H9 (cell line): ENCODE results near the gene CDH23. TPM values are rescaled to one million over a fixed set of nuclear protein-coding genes. Genes with fewer than 3 reads are reported as not detected.

ENCODE experiments used
- DNase-seq: peaks from one replicate; pipeline ENCODE4 v3.0.0-alpha.2; 2017
- H2AFZ ChIP-seq: one replicate; pipeline ENCODE4 v1.6.1; 2013; ENCODE audit warnings: mild to moderate bottlenecking, low read length, control low read depth, moderate library complexity
- H2AK5ac ChIP-seq: 2 replicates; pipeline ENCODE4 v1.6.1; 2013; ENCODE audit warnings: low read length, control low read depth, mixed read lengths; ENCODE audit not compliant: insufficient read length
- H2BK120ac ChIP-seq: one replicate; pipeline ENCODE4 v1.6.1; 2013; ENCODE audit warnings: low read depth, mild to moderate bottlenecking, low read length, control low read depth, inconsistent platforms; ENCODE audit not compliant: poor library complexity, severe bottlenecking
- H2BK12ac ChIP-seq: 2 replicates; pipeline ENCODE4 v1.6.1; 2013; ENCODE audit warnings: low read length, control low read depth, mixed read lengths, low read depth; ENCODE audit not compliant: insufficient read length
- H2BK15ac ChIP-seq: 2 replicates; pipeline ENCODE4 v1.6.1; 2013; ENCODE audit warnings: low read depth, low read length, control low read depth
- H2BK20ac ChIP-seq: one replicate; pipeline ENCODE4 v1.6.1; 2013; ENCODE audit warnings: low read depth, mild to moderate bottlenecking, low read length, control low read depth, inconsistent platforms; ENCODE audit not compliant: poor library complexity, severe bottlenecking
- H2BK5ac ChIP-seq: 2 replicates; pipeline ENCODE4 v1.6.1; 2013; ENCODE audit warnings: low read length, control low read depth, mixed read lengths; ENCODE audit not compliant: insufficient read length
- H3K14ac ChIP-seq: 2 replicates; pipeline ENCODE4 v1.6.1; 2013; ENCODE audit warnings: low read length, control low read depth; ENCODE audit not compliant: insufficient read depth
- H3K18ac ChIP-seq: 2 replicates; pipeline ENCODE4 v1.6.1; 2013; ENCODE audit warnings: low read depth, mild to moderate bottlenecking, mixed read lengths, low read length, control low read depth; ENCODE audit not compliant: insufficient read length
- H3K23ac ChIP-seq: 2 replicates; pipeline ENCODE4 v1.6.1; 2013; ENCODE audit warnings: low read length, control low read depth, mixed read lengths, low read depth; ENCODE audit not compliant: insufficient read length
- H3K23me2 ChIP-seq: 2 replicates; pipeline ENCODE4 v1.6.1; 2013; ENCODE audit warnings: low read depth, mild to moderate bottlenecking, mixed read lengths, low read length, control low read depth; ENCODE audit not compliant: insufficient read length, poor library complexity, severe bottlenecking
- H3K27ac ChIP-seq: 2 replicates; pipeline ENCODE4 v1.5.1; 2013; ENCODE audit warnings: low read length, control low read depth, mixed read lengths, low read depth; ENCODE audit not compliant: insufficient read length
- H3K27me3 ChIP-seq: 2 replicates; pipeline ENCODE4 v1.6.1; 2013; ENCODE audit warnings: low read length, control low read depth, inconsistent platforms; ENCODE audit not compliant: insufficient read depth
- H3K4ac ChIP-seq: 2 replicates; pipeline ENCODE4 v1.6.1; 2013; ENCODE audit warnings: low read depth, mild to moderate bottlenecking, control low read depth, inconsistent platforms, low read length, moderate library complexity
- H3K4me1 ChIP-seq: 2 replicates; pipeline ENCODE4 v1.6.1; 2013; ENCODE audit warnings: low read length, control low read depth, inconsistent platforms; ENCODE audit not compliant: insufficient read depth
- H3K4me2 ChIP-seq: 2 replicates; pipeline ENCODE4 v1.6.1; 2013; ENCODE audit warnings: low read length, control low read depth, mixed read lengths; ENCODE audit not compliant: insufficient read length, insufficient read depth
- H3K56ac ChIP-seq: 2 replicates; pipeline ENCODE4 v1.6.1; 2013; ENCODE audit warnings: low read depth, mild to moderate bottlenecking, mixed read lengths, low read length, control low read depth; ENCODE audit not compliant: insufficient read length
- H3K79me1 ChIP-seq: 2 replicates; pipeline ENCODE4 v1.6.1; 2013; ENCODE audit warnings: low read depth, mild to moderate bottlenecking, moderate library complexity, low read length, control low read depth, inconsistent platforms; ENCODE audit not compliant: insufficient read depth, poor library complexity, severe bottlenecking
- H3K79me2 ChIP-seq: 2 replicates; pipeline ENCODE4 v1.6.1; 2013; ENCODE audit warnings: low read length, control low read depth, inconsistent platforms; ENCODE audit not compliant: insufficient read depth
- H3K9ac ChIP-seq: 2 replicates; pipeline ENCODE4 v1.6.1; 2013; ENCODE audit warnings: low read length, control low read depth, mixed read lengths; ENCODE audit not compliant: insufficient read length; ENCODE audit errors: extremely low read depth
- H3K9me3 ChIP-seq: one replicate; pipeline ENCODE4 v1.6.1; 2013; ENCODE audit warnings: low read depth, low read length, inconsistent platforms; ENCODE audit not compliant: control insufficient read depth
- H3T11ph ChIP-seq: one replicate; pipeline ENCODE4 v1.6.1; 2013; ENCODE audit warnings: mild to moderate bottlenecking, low read length, control low read depth, inconsistent platforms
- H4K20me1 ChIP-seq: one replicate; pipeline ENCODE4 v1.6.1; 2013; ENCODE audit not compliant: control insufficient read depth, insufficient read length, insufficient read depth
- H4K5ac ChIP-seq: 2 replicates; pipeline ENCODE4 v1.6.1; 2013; ENCODE audit warnings: low read depth, mild to moderate bottlenecking, mixed read lengths, low read length, control low read depth; ENCODE audit not compliant: insufficient read length
- H4K8ac ChIP-seq: replicated peaks from 2 replicates; pipeline ENCODE4 v1.6.1; 2013; ENCODE audit warnings: low read length, control low read depth, mixed read lengths, low read depth; ENCODE audit not compliant: insufficient read length
- H4K91ac ChIP-seq: 2 replicates; pipeline ENCODE4 v1.6.1; 2013; ENCODE audit warnings: low read depth, mild to moderate bottlenecking, moderate library complexity, mixed read lengths, low read length, control low read depth; ENCODE audit not compliant: insufficient read length
- H3K27ac Mint-ChIP-seq, 3 experiments: 2 replicates in 2 of 3; 3 replicates in 1 of 3; pipeline ENCODE4 v1.8.0; 2020 to 2021; ENCODE audit warnings: mixed read lengths in 3 of 3, mild to moderate bottlenecking in 1 of 3, moderate library complexity in 1 of 3
- H3K27me3 Mint-ChIP-seq: 2 replicates; pipeline ENCODE4 v1.8.0; 2021; ENCODE audit warnings: low read depth, mild to moderate bottlenecking, moderate library complexity, mixed read lengths
- H3K36me3 Mint-ChIP-seq, 3 experiments: 2 replicates in 2 of 3; 3 replicates in 1 of 3; pipeline ENCODE4 v1.8.0; 2020 to 2021; ENCODE audit warnings: low read depth in 3 of 3, mixed read lengths in 3 of 3; ENCODE audit not compliant: insufficient read depth in 1 of 3
- H3K4me1 Mint-ChIP-seq, 2 experiments: 2 replicates each; pipeline ENCODE4 v1.8.0; 2020; ENCODE audit warnings: mixed read lengths in 2 of 2
- H3K4me3 Mint-ChIP-seq, 2 experiments: 2 replicates in 1 of 2; 3 replicates in 1 of 2; pipeline ENCODE4 v1.8.0; 2020 to 2021; ENCODE audit warnings: mild to moderate bottlenecking in 2 of 2, mixed read lengths in 2 of 2, moderate library complexity in 1 of 2
- H3K9me3 Mint-ChIP-seq, 2 experiments: 2 replicates in 1 of 2; 3 replicates in 1 of 2; pipeline ENCODE4 v1.8.0; 2020; ENCODE audit warnings: mild to moderate bottlenecking in 2 of 2, mixed read lengths in 2 of 2, moderate library complexity in 1 of 2
- WGBS: extraction: QIAGEN DNeasy Blood & Tissue Kit; methylation state at CpG from one replicate; pipeline ENCODE4 v1.1.7; 2013; ENCODE audit warnings: missing lambda C conversion rate, low lambda C conversion rate, mixed read lengths; ENCODE audit not compliant: insufficient read length; ENCODE audit errors: extremely low coverage; 5-methylcytosine and 5-hydroxymethylcytosine counted together
- total RNA-seq: library from RNA; stranded (reverse); gene quantifications from 2 replicates; pipeline ENCODE4 v1.2.1, GENCODE V29; 2021
- TF ChIP-seq, protein P1 (sequence below): fragments of 200-600 bp; sonication (generic); conservative IDR thresholded peaks from 3 replicates; pipeline ENCODE4 v1.8.0; 2021; ENCODE audit warnings: antibody characterized with exemption, mild to moderate bottlenecking

The CDH23 gene
- total RNA-seq, 1 experiment from 2014 or later: 2.1 TPM

DNA sequence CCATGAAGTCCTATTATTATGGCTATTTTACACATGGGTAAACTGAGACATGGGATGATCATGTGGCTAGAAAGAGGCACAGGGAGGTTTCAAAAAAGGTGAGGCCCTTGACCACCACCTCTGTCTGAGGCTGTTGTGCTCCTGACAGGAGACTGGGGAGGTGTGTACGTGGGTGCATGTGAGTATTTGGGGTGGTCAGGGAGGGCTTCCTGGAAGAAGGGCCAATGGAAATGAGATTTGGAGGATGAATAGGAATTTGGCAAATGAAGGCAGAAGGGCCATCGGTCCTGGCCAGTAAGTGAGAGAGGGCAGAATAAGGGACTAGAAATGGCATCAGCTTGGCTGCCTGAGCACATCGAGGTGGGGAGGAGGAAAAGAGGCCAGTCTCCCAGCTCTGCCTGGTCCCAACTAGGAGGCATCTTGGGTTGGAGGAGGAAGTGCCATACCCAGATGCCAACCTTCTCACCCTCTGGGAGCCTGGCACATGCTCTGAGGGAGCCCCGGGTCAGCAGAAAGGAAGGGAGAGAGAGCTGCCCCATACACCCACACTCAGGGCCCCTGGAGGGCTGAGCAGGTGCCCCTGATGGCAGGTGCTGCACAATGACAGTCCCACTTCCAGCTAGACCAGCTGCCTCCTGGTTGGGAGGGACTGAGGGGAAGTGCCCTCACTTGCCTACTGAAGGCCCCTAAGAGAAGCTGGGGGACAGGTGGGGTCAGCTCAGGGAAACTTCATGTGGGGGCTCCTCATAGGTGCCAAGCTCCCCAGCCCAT, 47.7 kb downstream of the CDH23 start:
- H3K4ac ChIP-seq: no peak overlapping the region
- no peak overlapping the region for H2BK15ac ChIP-seq
- no peaks in the 10 kb centered on the region; a peak in 1 of 7 replicates for H3K36me3 Mint-ChIP-seq
- no peak overlapping the region for H2BK12ac ChIP-seq
- no peak overlapping the region for H3K14ac ChIP-seq
- TF ChIP-seq, protein P1, sequence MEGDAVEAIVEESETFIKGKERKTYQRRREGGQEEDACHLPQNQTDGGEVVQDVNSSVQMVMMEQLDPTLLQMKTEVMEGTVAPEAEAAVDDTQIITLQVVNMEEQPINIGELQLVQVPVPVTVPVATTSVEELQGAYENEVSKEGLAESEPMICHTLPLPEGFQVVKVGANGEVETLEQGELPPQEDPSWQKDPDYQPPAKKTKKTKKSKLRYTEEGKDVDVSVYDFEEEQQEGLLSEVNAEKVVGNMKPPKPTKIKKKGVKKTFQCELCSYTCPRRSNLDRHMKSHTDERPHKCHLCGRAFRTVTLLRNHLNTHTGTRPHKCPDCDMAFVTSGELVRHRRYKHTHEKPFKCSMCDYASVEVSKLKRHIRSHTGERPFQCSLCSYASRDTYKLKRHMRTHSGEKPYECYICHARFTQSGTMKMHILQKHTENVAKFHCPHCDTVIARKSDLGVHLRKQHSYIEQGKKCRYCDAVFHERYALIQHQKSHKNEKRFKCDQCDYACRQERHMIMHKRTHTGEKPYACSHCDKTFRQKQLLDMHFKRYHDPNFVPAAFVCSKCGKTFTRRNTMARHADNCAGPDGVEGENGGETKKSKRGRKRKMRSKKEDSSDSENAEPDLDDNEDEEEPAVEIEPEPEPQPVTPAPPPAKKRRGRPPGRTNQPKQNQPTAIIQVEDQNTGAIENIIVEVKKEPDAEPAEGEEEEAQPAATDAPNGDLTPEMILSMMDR: no peak
- no peak overlapping the region for H3K18ac ChIP-seq
- no peak overlapping the region for H4K5ac ChIP-seq
- H2AK5ac ChIP-seq: no peak overlapping the region
- no peak overlapping the region for H4K91ac ChIP-seq
- no peak overlapping the region for H2AFZ ChIP-seq
- H3K23me2 ChIP-seq: no peaks in the 10 kb centered on the region
- no peak overlapping the region for H3K9ac ChIP-seq
- H3K79me2 ChIP-seq: no peaks in the 10 kb centered on the region
- H3K4me1 Mint-ChIP-seq: peaks cover 4 to 22% of the 10 kb centered on the region in 2 experiments; a peak in 3 of 4 replicates
- DNase-seq: no peak
- no CpG with 5 or more reads among the region's 4 CpGs for WGBS
- H3K4me3 Mint-ChIP-seq: no peak overlapping the region
- H3K9me3 Mint-ChIP-seq: no peaks in the 10 kb centered on the region
- no peak overlapping the region for H3K23ac ChIP-seq
- no peaks in the 10 kb centered on the region for H3K4me1 ChIP-seq
- H3K9me3 ChIP-seq: no peaks in the 10 kb centered on the region
- H3T11ph ChIP-seq: no peak overlapping the region
- no peaks in the 10 kb centered on the region; the same call in none of the 2 replicates for H3K27me3 Mint-ChIP-seq
- no peaks in the 10 kb centered on the region for H3K79me1 ChIP-seq
- no peak overlapping the region; a peak in 2 of 7 replicates for H3K27ac Mint-ChIP-seq
- H2BK20ac ChIP-seq: no peak overlapping the region
- no peak overlapping the region for H4K8ac ChIP-seq
- no peak overlapping the region for H3K56ac ChIP-seq
- H2BK120ac ChIP-seq: no peak overlapping the region
- no peak overlapping the region for H3K27ac ChIP-seq
- H2BK5ac ChIP-seq: no peak overlapping the region
- no peaks in the 10 kb centered on the region for H4K20me1 ChIP-seq
- no peaks in the 10 kb centered on the region for H3K27me3 ChIP-seq
- no peak overlapping the region for H3K4me2 ChIP-seq
